Smooth muscle cell of bladder (primary cell): ENCODE data around the gene OR52M1. TPM values are rescaled to one million over a fixed set of nuclear protein-coding genes. Genes with fewer than 3 reads are reported as not detected.

Experiments used
- total RNA-seq: library from RNA; depleted of rRNA; stranded (reverse); fragments of >200 nt; gene quantifications from 2 replicates; pipeline ENCODE4 v1.2.3, GENCODE V29; 2014

OR52M1 gene
- not detected in 2 replicates for total RNA-seq

DNA sequence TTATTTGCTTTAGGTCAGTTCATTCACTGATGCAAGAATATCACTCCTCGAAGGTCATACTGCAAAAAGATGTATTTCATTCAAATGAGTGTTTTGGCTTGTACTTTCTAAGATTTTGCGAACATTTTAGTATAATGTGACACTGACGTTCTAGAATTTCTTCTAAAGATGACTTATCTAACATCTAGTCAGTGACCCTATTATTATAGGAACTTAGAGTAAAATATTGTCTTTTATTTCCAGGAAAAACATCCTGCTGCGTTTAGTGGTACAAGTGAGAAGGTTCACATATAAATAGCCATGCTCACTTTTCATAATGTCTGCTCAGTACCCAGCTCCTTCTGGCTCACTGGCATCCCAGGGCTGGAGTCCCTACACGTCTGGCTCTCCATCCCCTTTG lies at the start of gene OR52M1:
Gene OR52M1 (plus strand): TSS at position 301 of the 400 bp plus-strand sequence. CDS start 0 bp downstream, at position 301.

DNA sequence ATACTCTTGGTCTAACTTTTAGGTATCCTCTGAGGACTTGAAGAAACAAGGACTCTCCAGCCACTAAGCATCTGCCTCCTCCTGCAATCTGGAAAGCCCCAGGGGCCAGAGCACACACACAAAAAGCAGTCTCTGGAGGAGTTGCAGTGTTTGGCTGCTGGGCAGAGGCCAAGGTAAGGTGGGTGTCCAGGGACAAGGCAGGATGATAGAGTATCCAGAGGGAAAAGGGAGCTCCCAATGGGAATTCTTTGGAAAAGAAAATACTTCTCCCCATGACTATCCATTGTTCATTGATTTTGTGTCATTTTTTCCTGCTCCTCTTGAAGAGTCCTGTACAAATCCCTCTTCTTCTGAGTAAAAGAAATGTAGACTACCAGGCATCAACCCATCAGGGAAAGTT lies 36.5 kb downstream of the OR52M1 start, which contains the start of gene OR52I2:
Gene OR52I2 (plus strand): TSS at position 301 of the 400 bp plus-strand sequence.

DNA sequence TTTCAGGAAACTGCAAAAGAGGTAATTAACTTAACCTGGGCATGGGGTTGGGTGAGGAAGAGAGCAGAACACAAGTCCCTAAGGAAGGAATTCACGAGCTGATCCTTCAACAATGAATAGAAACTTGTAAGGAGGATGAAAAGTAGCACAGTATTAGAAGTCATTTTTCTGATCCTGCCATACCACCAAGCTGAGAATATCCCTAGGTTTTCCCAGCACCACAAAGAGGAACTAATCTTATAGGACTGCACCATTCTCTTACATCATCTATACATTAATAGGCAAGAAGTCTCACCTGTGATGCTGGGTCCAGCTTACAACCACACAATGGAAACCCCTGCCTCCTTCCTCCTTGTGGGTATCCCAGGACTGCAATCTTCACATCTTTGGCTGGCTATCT lies 48.7 kb downstream of the OR52M1 start, which contains the start of gene OR52I1:
Gene OR52I1 (plus strand): TSS at position 301 of the 400 bp plus-strand sequence. CDS start 0 bp downstream, at position 301.

Other genes starting within 250 kb of the OR52M1 start
- not detected in 2 replicates for gene OR52B4, start 176.8 kb upstream of the OR52M1 start, total RNA-seq
- gene TRIM21, start 151.5 kb upstream of the OR52M1 start, total RNA-seq = 14.1 and 17.5 TPM in 2 replicates
- gene OR52K2, start 95.9 kb upstream of the OR52M1 start, total RNA-seq = not detected in 2 replicates
- under 0.01 TPM in 1 of 2 replicates, not detected in the other for gene OR52K1, start 62.5 kb upstream of the OR52M1 start, total RNA-seq
- gene OR52I2, start 36.6 kb downstream of the OR52M1 start, total RNA-seq = not detected in 2 replicates
- not detected in 2 replicates for gene OR52I1, start 48.8 kb downstream of the OR52M1 start, total RNA-seq
- gene TRIM68, start 63.0 kb downstream of the OR52M1 start, total RNA-seq = 6.0 and 7.5 TPM in 2 replicates
- not detected in 2 replicates for gene OR51D1, start 92.3 kb downstream of the OR52M1 start, total RNA-seq
- 0.09 TPM in 1 of 2 replicates, not detected in the other for gene OR51E1, start 98.8 kb downstream of the OR52M1 start, total RNA-seq
- 0.09 TPM in 1 of 2 replicates, not detected in the other for gene OR51E2, start 152.7 kb downstream of the OR52M1 start, total RNA-seq
- not detected in 2 replicates for gene MMP26, start 159.6 kb downstream of the OR52M1 start, total RNA-seq
- gene OR51F1, start 224.7 kb downstream of the OR52M1 start, total RNA-seq = not detected in 2 replicates